ENCODE results near the gene SUCO. TPM values are rescaled to one million over a fixed set of nuclear protein-coding genes. Genes with fewer than 3 reads are reported as not detected.
"Not testable (repeated sequence)": the region's sequence is repeated elsewhere in the genome, so short reads cannot be mapped to it uniquely, and the experiment has no call there.

SUCO gene
- total and polyA plus RNA-seq, 12 donors = 14.0 to 108 (median 34.4) TPM

DNA sequence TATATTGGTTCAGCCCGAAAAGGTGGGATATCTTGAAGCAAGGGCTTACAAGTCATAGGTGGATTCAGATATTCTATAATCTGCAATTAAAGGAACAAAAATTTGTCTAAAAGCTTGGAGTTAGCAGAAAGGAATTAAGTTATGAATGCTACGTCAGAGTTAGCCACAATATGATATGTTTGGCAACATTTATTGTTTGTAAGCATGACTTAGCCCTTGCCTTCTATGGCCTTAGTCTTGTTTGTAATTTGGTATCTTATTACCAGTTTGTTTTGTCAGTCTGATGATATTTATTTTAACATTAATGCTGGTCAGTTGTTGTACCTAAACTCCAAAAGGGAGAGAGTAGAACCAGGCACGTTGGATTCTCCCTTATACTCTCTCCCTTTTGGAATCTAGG is 43.1 kb upstream of the SUCO start:
- no peak overlapping the region for H3K4me3 ChIP-seq
- no peak overlapping the region for H3K27ac ChIP-seq
- DNase-seq = no peak
- H3K4me1 ChIP-seq (replicated peaks in 1 of 2) = no peaks in the 10 kb centered on the region
- no peaks in the 10 kb centered on the region for H3K27me3 ChIP-seq
- TF ChIP-seq CTCF (IDR thresholded peaks at IDR 0.05) = no peak
- H3K9me3 ChIP-seq (replicated peaks in 1 of 3) = no peaks in the 10 kb centered on the region
- H3K36me3 ChIP-seq (replicated peaks in 1 of 2) = no peaks in the 10 kb centered on the region
- intact Hi-C loops (cut with DNase I) = no loop called here
- 73 to 91% (median 83%) methylated on average over 3 of the region's 3 CpGs for WGBS, 4 donors

DNA sequence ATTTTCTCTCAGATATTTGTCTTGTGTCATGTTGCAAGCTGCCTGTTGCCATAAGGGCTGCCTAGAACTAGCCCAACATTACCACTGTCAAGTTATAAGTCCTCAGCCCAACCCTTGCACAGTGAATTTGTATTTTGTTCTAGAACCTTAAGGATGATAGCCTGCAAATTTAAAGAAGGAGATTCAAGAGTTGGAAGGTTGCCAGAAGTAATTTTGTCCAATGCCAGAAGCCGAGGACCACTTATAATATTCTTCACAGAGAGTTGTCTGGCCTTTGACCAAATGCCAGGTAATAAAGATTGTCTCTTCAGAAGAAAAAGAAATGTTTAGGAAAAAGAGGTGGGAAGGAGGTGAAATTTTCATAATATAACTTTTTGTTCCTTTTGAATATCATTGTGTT is 40.5 kb upstream of the SUCO start:
- H3K4me3 ChIP-seq = no peak overlapping the region
- no peak overlapping the region for H3K27ac ChIP-seq
- TF ChIP-seq POLR2A (IDR thresholded peaks at IDR 0.05) = no peak
- no peak for TF ChIP-seq CTCF (IDR thresholded peaks at IDR 0.05)
- no peaks in the 10 kb centered on the region for H3K9me3 ChIP-seq (replicated peaks in 1 of 3)
- no peak for DNase-seq
- WGBS, 4 donors = 65 to 76% (median 75%) methylated on average over 1 of the region's 1 CpG
- H3K27me3 ChIP-seq = no peaks in the 10 kb centered on the region
- intact Hi-C loops (cut with DNase I) = no loop called here
- no peaks in the 10 kb centered on the region for H3K36me3 ChIP-seq (replicated peaks in 1 of 2)
- H3K4me1 ChIP-seq (replicated peaks in 1 of 2) = peaks cover 10 to 11% of the 10 kb centered on the region in 2 donors

GRCh38 chr1:172494166-172494565 is 38.8 kb upstream of the SUCO start:
- Histone ChIP-seq H3K36me3 (replicated peaks in 1 of 2) (no peaks in the 10 kb centered on the region), H3K4me3 (no peak overlapping the region), H3K9me3 (replicated peaks in 1 of 3) (no peaks in the 10 kb centered on the region), H3K27me3 (no peaks in the 10 kb centered on the region), H3K4me1 (replicated peaks in 1 of 2) (peaks cover 11 to 12% of the 10 kb centered on the region in 2 donors), H3K27ac (no peak overlapping the region)
- intact Hi-C loops (cut with DNase I) = no loop called here
- WGBS, 4 donors = 82 to 98% (median 96%) methylated on average over 2 of the region's 2 CpGs
- no peak for TF ChIP-seq POLR2A (IDR thresholded peaks at IDR 0.05)
- TF ChIP-seq CTCF (IDR thresholded peaks at IDR 0.05) = no peak
- no peak for DNase-seq

- H3K9me3 ChIP-seq (replicated peaks in 1 of 3); H3K27me3 ChIP-seq; DNase-seq; H3K27ac ChIP-seq; H3K4me3 ChIP-seq; intact Hi-C loops (cut with DNase I); H3K36me3 ChIP-seq (replicated peaks in 1 of 2): not testable (repeated sequence)
- peaks cover 11 to 12% of the 10 kb centered on the region in 2 donors for H3K4me1 ChIP-seq (replicated peaks in 1 of 2)
- 85 to 95% (median 90%) methylated on average over 5 of the region's 5 CpGs for WGBS, 4 donors
Observed at GRCh38 chr1:172496127-172496526, 36.8 kb upstream of the SUCO start.

GRCh38 chr1:172496678-172497077 is 36.3 kb upstream of the SUCO start:
- intact Hi-C loops (cut with DNase I) = no loop called here
- WGBS, 4 donors = 17 to 24% (median 22%) methylated on average over 1 of the region's 1 CpG
- DNase-seq = no peak
- Histone ChIP-seq H3K36me3 (replicated peaks in 1 of 2) (no peaks in the 10 kb centered on the region), H3K9me3 (replicated peaks in 1 of 3) (no peaks in the 10 kb centered on the region), H3K4me1 (replicated peaks in 1 of 2) (peaks cover 11 to 12% of the 10 kb centered on the region in 2 donors), H3K27ac (no peak overlapping the region), H3K4me3 (no peak overlapping the region), H3K27me3 (no peaks in the 10 kb centered on the region)
- TF ChIP-seq POLR2A (IDR thresholded peaks at IDR 0.05) = no peak
